ENCODE data around the gene GTF2I.
"Not testable (repeated sequence)": the region's sequence is repeated elsewhere in the genome, so short reads cannot be mapped to it uniquely, and the experiment has no call there.

GTF2I gene

GRCh38 chr7:74657692-74658177, at the start of gene GTF2I:
TSS of gene GTF2I (plus strand) at chr7:74657718. CDS start at chr7:74689129, 31,411 bp downstream.
- DNase-seq = no peak

DNA sequence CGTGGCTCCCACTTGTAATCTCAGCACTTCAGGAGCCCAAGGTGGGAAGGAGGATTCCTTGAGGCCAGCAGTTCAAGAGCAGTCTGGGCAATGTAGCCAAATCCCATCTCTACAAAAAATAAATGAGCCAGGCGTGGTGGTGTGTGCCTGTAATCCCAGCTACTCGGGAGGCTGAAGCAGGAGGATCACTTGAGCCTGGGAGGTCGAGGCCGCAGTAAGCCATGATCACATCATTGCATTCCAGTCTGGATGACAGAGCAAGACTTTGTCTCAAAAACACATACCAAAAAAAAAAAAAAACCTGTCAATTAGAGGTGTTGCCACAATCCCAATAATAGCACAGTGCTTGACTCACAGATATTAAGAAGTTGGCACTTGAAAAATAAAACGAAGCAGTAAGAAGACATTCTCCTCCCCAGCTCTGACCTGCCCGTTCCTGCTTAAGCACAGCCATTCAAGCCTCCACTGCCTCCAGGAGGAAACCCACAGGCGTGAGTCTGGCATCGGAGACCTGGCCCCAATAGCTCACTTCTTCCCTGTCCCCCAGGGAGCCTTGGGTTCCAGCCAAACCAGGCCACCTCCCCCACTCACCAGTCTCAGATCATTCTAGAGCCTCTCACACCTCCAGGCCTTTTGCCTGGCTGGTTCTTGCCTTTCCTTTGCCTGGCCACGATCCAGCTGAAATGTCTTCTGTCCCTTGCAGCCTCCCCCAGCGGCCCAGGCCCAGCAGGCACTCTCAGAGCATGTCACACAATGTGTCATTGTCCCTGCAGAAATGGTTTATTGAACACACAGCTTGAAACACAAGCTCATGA, 45.3 kb upstream of the GTF2I start:
- DNase-seq = peak; percentile 9

GRCh38 chr7:74615933-74616780, 41.4 kb upstream of the GTF2I start:
- no peak for DNase-seq

DNA sequence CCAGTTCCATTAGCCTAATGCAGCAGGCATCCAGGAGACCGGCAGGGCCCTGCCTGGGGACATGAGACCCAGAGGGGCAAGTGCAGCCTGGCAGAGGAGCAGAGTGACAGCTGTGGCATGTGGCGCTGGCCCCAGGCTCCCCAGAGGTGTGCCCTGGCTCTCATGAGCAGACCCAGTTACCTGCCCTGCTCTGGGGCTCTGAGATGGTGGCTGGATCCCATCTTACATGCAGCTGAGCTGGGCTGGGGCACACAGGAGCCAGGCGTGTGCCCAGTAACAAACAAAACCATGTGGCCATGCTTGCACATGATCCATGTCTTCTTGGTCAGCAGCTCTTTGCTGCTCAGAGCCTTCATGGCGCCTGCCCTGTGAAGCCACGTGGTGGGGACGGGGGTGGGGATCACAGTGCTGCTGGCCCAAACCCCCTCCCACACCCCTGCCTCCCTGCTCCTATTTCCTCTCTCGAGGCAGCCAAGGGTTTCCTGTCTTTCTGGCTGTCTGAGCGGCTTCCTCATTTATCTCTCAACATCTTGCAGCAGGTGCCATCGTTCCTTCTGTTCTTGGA, 40.3 kb upstream of the GTF2I start:
- DNase-seq = peak; percentile 10

DNA sequence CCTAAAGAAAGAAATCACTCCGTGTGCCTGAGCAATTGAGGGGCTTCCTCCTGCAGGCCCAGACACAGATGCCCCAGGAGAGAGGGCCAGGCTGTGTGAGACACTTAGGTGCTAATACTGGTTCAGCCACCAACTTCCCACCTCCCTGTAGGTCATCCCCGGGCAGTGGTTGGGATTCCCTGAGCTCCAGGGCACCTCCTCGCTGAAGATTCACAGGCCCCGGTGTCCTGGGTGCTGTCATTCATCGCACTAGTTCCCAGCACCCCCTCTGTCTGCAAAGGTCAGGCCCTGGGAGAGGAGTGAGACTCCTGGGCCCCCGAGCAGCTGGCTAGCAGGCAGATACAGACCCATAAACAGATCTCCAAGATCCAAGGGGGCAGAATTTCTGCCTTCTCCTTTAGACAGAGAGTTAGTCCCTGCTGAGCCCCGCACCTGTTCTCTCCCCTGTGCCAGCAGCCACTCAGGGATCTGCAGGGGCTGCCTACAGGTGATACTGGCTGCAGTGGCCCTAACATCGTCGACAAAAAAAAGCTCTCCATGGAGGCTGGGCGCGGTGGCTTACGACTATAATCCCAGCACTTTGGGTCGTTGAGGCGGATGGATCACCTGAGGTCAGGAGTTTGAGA, 38.2 kb upstream of the GTF2I start:
- DNase-seq = peak; percentile 43

DNA sequence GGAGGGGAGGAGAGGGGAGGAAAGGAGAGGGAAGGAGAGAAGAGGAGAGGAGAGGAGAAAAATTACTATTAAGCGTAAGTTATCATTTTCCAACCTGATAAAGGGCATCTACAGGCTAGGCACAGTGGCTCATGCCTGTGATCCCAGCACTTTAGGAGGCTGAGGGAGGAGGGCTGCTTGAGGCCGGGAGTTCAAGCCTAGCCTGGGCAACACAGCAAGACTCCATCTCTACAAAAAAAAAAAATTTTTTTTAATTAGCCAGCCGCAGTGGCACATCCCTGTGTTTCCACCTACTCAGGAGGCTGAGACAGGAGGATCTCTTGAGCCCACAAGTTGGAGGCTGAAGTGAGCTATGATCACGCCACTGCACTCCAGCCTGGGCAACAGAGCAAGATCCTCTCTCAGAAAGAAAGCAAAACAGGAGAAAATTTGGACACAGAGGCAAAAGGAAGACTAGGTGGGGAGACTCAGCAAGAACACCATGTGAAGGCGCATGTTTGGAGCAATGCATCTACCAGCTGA, 35.2 kb upstream of the GTF2I start:
- DNase-seq = no peak

DNA sequence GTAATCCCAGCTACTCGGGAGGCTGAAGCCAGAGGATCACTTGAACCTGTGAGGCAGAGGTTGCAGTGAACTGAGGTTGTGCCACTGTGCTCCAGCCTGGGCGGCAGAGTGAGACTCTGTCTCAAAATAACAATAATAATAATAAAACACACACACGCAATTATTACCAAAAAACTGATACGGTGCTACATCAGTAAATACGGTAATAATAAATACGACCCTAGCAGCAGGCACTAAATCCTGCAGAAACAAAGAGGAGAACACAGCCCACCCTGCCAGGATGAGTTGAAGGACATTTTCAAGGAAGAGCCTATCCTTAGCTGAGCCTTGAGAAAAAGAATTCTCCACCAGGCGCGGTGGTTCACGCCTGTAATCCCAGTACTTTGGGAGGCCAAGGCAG, 34.4 kb upstream of the GTF2I start:
- DNase-seq = no peak

GRCh38 chr7:74625446-74625845, 32.1 kb upstream of the GTF2I start:
- DNase-seq = no peak

- DNase-seq = peak; percentile 74
Observed at GRCh38 chr7:74627661-74628411, 29.7 kb upstream of the GTF2I start.

DNA sequence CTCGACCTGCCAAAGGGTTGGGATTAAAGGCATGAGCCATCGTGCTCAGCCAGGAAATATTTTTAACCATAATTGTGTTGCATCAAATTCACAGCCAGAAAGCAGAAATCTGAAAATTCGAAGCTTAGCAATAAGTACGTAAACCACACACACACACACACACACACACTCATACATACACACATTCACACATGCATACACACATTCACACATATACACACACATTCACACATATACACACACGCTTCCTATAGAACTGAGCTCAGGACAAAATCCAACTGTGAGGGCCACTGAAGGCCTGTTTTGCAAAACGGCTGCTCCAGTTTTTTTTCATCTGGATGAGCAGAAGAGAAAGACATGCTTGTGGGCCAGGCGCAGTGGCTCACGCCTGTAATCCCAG, 25.0 kb upstream of the GTF2I start:
- DNase-seq = no peak

DNA sequence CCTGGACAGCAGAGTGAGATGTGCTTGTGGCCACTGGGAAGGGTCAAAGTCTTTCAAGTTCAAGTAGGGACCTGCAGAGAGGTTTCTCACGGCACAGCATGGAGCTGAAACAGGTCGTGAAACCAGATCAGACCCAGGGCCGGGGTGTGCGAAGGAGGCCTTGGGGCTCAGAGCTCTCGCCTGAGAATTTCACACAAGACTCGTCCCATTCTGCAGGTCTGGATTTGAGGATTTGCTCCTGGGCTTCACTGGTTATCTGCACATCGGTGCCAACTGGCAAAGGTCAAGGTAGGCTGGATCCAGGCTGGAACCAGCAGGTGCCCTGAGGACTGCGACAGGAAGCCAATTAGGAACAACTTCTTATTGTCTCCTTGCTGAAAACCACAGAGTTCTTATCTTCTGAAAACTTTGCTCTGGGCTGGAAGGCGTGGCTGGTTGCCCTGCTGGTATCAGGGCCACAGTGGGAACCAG, 24.0 kb upstream of the GTF2I start:
- DNase-seq = no peak

GRCh38 chr7:74637745-74638144, 19.8 kb upstream of the GTF2I start:
- no peak for DNase-seq

- DNase-seq = not testable (repeated sequence)
Observed at GRCh38 chr7:74650055-74650454, 7.5 kb upstream of the GTF2I start.

DNA sequence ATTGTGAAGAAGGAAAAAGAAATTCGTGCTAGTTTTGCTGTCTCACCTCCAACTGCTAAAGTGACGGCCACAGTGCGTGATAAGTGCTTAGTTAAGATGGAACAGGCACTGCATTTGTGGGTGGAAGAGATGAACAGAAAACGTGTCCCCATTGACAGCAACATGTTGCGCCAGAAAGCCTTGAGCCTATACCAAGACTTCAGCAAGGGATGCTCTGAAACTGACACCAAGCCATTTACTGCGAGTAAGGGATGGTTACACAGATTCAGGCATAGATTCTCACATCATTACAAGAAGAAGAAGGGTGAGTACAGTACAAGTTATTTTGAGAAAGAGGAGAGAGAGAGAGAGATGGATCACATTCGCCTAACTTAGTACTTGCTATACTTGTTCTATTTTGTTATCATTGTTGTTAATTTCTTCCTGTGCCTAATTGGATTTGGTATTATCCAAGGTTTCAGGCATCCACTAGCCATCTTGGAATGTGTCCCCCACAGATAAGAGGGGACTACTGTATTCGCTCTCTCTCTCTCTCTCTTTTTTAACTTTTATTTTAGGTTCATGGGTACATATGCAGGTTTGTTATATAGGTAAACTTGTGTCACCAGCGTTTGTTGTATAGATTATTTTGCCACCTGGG, 6.9 kb upstream of the GTF2I start:
- DNase-seq = not testable (repeated sequence)

- not testable (repeated sequence) for DNase-seq
Observed at GRCh38 chr7:74651133-74651504, 6.4 kb upstream of the GTF2I start.

DNA sequence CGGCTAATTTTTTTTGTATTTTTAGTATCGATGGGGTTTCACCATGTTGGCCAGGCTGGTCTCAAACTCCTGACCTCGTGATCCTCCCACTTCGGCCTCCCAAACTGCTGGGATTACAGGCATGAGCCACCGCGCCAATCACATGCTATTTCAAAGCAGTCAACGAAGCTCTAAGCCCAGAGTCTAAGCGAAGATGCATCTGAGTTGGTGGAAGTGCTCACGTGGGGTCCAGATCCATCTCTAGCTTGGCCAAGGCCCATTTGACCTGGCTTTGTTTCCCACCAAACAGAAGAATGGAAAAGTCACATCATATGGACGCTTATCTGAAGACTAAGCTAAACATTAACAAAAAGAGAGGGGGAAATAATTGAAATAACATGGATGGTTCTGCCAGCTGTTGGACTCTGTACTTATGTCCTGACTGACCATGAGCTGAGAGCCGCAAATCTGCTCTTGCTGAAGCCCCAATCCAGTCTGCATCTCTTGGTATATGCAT, 3.8 kb upstream of the GTF2I start:
- DNase-seq = no peak

DNA sequence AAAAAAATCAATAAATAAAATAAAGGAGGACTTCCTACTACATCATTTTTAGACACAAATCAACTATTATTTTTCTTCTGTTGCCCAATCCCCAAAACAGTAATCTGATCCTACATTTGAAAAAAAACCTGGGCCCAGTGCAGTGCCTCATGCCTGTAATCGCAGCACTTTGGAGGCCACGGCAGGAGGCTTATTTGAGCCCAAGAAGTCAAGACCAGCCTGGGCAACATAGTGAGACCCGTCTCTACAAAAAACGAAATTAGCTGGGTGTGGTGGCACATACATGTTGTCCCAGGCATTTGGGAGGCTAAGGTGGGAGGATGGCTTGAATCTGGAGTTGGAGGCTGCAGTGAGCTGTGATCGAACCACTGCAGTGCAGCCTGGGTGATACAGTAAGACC, 2.7 kb upstream of the GTF2I start:
- DNase-seq = no peak

DNA sequence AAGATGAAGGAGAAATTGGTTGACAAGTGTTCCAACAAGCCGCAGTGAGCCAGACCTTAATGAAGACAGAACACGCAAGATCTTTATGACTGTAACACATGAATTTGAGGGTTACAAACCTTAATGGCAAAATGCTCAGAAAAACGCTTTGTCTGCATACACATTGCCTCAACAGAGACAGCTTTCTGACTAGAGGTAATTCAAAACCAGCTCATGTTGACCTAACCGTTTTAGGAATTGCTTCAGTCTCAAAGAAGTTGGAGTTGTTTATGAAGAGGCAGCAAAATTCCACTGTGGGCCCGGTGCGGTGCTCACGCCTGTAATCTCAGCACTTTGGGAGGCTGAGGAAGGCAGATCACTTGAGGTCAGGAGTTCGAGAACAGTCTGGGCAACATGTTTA, 2.2 kb upstream of the GTF2I start:
- no peak for DNase-seq

GRCh38 chr7:74655768-74656440, 1.6 kb upstream of the GTF2I start:
- no peak for DNase-seq

DNA sequence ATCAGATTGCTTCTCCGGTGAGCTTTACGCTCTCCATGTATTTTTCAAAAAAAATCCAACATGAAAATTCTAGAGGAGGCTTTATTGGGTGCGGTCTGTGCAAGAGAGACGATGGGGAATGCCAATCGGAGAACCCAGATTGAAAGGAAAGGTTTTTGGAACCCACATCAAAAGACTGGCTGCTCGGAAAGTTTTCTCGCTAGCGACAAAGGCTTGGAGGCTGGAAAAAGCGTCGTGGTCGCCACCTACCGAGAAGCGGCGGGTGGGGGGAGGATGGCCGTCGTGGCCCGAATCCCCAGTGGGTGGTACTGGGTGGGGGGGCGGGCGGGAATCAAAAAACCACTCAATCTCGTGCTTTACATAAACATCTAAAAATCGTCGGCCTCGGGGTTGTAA, 1.1 kb upstream of the GTF2I start:
- peak; percentile 59 for DNase-seq
